Activated CD4-positive, alpha-beta T cell treated with anti-CD3 and anti-CD28 coated beads, Interleukin-2, amount 50 U/mL, for 48 hours (primary cell): Measurements from ENCODE around the gene MYOCD.

Experiments used
- DNase-seq, 2 experiments: peaks; one replicate each; pipeline ENCODE4 v3.0.0-alpha.2; 2020

Gene MYOCD

DNA sequence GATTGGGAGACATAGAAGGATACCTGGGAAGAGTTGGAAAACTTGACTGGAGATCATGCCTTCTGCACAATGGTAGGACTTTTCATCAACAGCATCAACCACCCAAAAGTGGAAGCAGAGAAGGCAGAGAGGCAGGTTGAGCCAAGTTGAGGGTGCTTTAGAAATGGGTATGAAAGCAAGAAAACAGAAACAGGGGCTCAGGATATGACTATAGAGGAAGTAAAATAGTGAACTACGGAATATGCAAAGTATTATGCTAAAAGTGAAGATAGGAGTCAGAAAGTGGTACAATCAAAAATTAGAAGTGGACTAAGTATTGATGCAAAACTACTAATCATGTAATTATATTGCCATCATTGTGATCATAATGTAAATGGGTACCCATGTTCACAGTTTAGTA lies 107.5 kb downstream of the MYOCD start:
- no peak for DNase-seq

GRCh38 chr17:12789075-12789480 lies 123.4 kb downstream of the MYOCD start:
- DNase-seq: peak; percentile 19 to 33

- DNase-seq: no peak
Measured at GRCh38 chr17:12789481-12790248, 124.0 kb downstream of the MYOCD start, which contains the start of gene ARHGAP44. TSS of gene ARHGAP44 (plus strand) at chr17:12789498. CDS start at chr17:12789839, 341 bp downstream.

- no peak for DNase-seq
Measured at GRCh38 chr17:12790249-12791106, 124.8 kb downstream of the MYOCD start.

GRCh38 chr17:12794919-12795532 lies 129.3 kb downstream of the MYOCD start:
- no peak for DNase-seq

DNA sequence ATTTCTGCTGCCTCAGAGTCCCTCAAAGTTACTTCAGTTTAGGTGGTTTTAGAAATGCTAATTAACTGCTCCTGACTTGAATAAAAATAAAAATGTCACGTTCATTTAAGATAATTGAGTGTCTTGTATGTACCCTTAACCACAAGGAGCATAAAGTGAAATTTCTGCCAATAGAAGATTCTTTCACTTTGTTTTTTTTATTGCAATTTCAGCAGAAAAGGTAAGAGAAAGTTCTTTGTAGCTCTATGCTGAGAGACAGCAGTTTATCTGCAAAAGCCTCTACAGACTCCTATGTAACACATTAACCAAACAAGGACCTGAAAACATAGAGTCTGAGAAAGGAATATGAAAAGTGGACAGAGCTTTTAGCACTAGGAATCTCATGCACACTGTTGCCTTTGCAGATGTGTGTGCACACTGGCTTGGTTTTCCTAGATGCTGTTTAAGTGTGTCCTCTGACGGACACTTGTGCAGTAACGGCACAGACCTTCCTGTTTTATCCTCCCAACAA lies 135.2 kb downstream of the MYOCD start:
- no peak for DNase-seq

DNA sequence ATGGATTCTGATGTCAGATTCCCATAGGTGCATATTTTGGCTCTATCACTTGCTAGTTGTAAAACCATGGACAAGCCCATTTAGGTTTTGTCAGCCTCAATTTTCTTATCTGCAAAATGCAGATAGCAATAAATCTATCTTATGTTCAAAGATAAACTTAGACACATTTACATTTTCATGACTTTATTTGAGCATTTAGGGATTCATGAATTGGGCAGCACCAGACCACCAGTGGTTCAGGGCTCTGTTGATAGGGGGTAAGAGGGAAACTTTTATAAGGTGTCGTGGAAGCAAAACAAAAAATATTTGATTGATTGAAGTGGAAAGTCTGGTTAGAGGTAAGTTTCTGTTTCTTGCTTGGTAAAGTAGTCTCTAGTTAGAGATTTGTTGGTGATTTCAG lies 140.9 kb downstream of the MYOCD start:
- no peak for DNase-seq

GRCh38 chr17:12808723-12809122 lies 143.0 kb downstream of the MYOCD start:
- no peak for DNase-seq

DNA sequence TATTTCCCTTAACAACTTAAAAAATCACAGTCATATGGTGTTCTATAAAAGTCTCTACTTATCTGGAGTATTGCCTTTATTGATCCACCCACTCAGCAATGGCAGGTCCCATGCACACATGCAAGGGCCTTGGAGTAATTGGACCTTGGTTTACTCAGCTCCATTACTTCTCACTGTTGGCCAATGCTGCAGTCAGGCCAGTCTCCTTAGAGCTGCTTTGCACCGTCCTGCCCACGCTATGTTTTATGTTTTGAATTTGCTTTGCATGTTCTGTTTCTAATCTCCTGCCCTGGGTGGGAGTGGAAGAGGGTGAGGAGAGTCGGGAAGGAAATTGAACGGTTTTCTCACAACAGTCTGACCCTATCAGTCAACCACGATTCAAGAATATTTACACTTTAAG lies 147.2 kb downstream of the MYOCD start:
- DNase-seq: no peak

DNA sequence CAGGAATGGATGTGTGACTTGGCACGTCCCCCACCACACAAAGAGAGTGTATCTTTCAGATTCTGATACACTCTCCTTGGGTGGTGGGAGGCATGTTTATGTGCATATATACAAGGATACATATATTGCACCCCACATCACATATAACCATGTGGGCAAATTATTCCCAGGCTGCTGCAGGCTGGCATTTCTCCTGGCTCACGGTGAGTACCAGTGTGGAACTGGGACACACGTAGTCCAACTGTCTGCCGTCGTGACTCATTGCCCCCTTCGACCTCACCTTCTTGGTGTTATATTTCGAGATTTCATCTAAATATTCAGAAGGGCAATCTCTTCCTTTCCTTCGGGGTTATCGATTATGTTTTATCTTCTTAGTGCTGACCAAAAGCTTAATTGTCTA lies 148.0 kb downstream of the MYOCD start:
- no peak for DNase-seq

GRCh38 chr17:12814718-12815117 lies 149.0 kb downstream of the MYOCD start:
- no peak for DNase-seq

DNA sequence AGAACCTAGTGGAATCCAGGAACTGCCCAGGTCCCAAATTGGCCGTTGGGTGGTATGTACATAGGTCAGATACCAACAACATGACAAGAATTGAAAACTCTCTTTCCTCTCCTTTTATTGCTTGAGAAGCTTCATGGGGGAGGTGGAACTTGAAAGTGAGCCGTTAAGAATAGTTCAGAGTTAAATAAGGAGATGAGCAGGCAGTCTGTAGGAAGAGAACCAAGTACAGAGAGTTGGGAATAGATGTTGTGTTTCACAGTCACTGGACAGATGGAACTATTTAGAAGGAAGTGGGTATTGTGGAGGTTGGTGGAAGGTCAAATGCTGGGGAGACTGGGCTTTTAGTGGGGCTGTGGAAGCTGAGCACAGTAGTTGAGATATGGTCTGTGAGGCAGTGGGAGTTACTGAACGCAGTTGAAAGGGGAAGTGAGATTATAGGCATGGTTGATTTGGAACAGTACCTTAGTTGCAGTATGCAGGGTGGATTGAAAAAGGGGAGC lies 150.0 kb downstream of the MYOCD start:
- DNase-seq: no peak
